ENCODE measurements around the gene GRB10. TPM values are rescaled to one million over a fixed set of nuclear protein-coding genes. Genes with fewer than 3 reads are reported as not detected.
"Not testable (repeated sequence)": the region's sequence is repeated elsewhere in the genome, so short reads cannot be mapped to it uniquely, and the experiment has no call there.

GRB10 gene
- polyA plus RNA-seq, 1 donor = 13.4 TPM

DNA sequence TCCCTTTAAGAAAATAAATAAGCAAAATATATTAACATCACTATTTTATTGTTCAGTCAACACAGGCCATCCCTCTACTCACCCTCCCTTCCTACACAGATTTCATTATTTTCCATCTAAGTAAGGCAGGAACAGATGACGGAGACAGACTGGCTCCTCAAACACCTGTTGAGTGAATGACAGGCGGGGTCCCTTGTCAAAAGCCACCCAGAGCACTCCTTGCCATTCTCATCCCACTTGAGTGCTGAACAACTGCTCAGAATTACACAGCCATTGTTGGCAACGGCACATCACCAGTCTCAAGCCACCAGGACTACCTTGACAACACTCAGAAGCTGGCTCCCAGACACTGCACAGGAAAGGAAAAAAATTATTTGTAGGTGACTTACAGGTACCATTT is 3.3 kb downstream of the GRB10 start:
- no peak for DNase-seq (ENCODE audit: low read depth)

- no peak for DNase-seq (ENCODE audit: low read depth)
Observed at GRCh38 chr7:50778189-50778588, 4.5 kb downstream of the GRB10 start.

DNA sequence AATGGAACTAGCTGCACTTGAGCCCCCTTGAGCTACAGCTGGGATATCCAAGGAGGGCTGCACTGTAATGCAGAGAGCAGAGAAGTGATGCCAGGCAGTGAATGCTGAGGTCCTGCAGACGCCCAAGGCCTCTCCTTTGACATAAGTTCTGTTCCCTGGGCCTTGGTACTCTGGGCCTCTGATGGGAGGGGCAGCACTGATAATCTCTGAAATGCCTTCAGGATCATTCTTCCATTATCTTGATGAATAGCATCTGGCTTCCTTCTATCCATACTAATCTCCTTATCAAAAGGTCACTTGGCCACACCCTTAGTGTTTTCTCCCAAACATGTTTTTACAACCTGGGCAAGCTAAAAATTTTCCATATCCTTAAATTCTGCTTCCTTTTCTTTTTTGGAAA is 6.9 kb downstream of the GRB10 start:
- no peak for DNase-seq (ENCODE audit: low read depth)

DNA sequence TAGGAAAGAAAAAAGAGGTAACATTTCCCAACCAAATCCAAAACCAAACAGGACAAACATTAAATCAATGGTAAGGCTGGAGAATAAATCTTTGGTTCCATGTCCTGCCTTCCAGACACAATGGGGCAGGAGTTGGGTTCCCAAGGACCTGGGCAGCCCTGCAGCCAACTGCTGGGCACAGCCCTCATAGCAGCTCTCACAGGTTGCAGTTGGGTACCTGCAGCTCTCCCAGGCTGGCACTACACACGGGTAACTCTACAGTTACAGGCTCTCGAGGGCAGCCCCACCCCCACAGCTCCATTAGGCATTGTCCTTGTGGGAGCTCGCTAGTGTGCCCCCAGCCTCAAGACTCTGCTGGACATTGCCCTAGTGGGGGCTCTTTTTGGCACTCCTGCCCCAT is 7.5 kb downstream of the GRB10 start:
- DNase-seq (ENCODE audit: low read depth) = no peak

GRCh38 chr7:50774319-50774718 is 8.4 kb downstream of the GRB10 start:
- no peak for DNase-seq (ENCODE audit: low read depth)

DNA sequence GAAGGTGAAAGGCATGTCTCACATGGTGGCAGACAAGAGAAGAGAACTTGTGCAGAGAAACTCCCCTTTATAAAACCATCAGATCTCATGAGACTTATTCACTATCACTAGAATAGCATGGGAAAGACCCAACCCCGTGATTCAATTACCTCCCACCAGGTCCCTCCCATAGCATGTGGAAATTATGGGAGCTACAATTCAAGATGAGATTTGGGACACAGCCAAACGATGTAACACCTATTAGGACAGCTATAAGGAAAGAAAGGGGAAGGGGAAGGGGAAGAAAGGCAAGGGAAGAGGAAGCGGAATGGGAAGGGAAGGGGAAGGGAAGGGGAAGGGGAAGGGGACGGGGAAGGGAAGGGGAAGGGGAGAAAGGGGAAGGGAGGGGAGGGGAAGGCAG is 9.6 kb downstream of the GRB10 start:
- DNase-seq (ENCODE audit: low read depth) = not testable (repeated sequence)

GRCh38 chr7:50771120-50772002 is 11.3 kb downstream of the GRB10 start:
- DNase-seq (ENCODE audit: low read depth) = no peak

DNA sequence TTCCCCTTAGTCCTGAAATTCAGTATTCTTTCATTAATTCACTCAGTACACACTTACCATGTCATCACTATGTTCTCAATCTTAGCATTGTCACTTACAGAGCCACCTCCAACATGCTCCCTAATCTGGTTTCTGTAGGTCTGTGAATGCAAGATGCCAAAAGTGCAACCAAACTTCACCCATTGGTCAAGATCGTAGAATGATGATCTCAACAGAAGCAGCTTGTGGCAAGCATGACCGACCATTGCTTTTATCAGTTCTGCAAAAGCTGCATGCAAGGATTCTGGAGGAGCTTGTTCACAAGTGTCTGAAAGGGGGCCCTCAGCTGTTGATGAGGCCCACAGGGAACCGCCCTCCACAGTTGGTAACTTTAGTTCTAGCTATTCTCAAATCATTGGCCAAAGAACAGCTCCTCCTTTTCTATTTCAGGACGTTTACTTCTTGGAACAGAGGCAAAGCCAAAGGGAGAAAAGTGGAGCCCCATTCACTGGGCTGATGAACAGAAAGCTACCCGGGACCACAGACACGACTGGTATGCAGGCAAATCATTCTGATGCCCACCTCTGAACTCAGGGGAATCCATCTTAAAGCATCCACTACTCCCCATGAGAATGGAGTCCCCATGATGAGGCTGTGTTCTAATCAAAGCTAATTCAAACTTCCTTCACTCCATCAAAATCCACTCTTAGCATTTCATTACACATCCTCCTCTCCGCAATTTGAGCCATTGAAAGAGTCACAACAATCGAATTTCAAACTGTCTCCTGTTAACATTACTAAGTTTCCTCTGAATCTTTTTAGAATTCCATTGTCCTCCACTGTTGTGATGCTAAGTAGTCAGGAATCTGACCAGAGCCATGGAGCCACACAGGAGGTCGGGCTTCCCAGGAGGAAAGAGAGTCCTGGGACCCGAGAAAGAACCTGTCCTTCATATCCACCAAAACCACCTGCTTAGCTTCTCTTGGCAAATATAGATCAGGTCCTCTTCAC is 13.9 kb downstream of the GRB10 start:
- DNase-seq (ENCODE audit: low read depth) = no peak

DNA sequence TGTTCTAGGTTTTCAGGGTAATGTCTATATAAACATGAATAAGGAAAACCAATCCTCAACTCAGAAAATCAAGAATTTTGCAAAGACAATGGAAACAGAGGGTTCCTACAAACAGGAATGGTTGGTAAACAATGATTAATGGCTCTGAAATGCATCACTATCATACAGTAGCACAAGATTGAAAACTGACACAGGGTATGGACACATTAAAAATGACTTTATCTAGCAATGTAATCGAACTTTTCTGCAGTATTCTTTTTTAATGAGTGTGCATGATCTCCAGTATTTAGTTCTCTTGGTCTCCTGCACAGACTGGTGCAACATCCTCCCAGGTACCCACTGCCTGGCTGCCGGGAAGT is 15.9 kb downstream of the GRB10 start:
- no peak for DNase-seq (ENCODE audit: low read depth)

- DNase-seq (ENCODE audit: low read depth) = no peak
Observed at GRCh38 chr7:50766106-50766848, 16.4 kb downstream of the GRB10 start.

DNA sequence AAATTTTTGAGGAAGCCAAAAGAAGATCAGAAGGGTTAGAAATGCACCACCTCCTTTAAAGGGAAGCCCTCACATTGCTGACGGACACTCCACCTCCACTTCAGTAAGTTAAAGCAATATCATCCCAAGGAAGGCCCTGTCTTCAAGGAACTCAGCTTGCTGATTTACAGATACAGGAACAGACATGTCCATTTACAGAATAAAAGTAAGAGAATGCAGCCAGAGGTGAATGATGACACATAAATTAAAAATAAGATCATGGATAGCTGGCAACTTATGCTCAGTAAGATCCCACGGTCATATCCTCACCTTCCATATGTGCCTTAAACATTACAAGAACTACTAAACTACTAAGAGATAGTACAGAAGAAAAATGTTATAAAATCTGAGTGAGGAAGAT is 20.4 kb downstream of the GRB10 start:
- no peak for DNase-seq (ENCODE audit: low read depth)

- no peak for DNase-seq (ENCODE audit: low read depth)
Observed at GRCh38 chr7:50761713-50762112, 21.0 kb downstream of the GRB10 start.

DNA sequence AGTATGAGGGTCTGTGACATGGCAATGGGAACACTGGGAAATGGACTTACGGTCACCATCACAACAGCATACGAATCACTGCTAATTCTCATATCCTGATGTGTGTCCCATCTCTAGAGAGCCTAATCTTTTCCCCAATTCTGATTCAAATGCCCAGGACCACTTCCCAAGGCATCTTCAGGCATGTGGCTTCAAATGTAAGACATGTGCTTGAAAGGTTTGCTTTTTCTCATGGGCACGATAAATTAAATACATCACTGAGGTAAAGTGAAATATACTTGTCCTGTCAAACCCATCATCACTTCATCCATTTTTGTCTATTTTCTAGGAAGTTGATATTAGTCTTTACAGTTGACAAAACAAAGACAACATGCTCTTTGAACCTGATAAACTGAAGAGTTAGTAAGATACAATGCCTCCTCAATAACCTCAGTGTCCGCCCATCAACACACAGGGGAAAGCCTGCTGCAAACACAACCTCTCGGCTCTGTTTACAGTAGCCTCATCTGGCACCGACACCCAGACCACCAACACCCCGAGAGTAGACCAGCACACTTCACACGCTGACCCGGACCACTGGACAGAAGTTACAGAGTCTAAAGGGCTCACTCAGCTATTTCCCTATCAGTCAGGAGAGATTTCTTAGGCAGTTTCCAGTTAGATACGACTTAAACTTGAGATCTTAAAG is 24.8 kb downstream of the GRB10 start:
- no peak for DNase-seq (ENCODE audit: low read depth)

DNA sequence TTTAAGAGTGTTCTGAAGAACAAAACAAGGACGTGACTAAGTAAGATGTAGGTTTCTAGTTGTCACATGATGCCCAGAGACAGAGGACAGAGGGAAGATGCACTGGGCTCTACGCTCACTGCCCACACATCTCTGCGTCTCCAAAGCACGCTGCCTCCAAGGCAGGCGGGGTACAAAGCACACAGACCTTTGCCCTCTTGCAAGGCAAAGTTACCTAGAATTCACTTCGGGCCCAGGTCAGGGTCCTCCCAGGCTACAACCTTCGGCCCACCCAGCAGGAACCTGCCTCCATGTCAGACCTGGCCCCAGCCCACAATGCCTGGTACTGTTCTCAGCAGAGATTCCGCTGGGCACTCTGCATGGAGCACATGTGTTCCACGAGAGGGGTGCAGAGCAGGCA is 26.5 kb downstream of the GRB10 start:
- no peak for DNase-seq (ENCODE audit: low read depth)

DNA sequence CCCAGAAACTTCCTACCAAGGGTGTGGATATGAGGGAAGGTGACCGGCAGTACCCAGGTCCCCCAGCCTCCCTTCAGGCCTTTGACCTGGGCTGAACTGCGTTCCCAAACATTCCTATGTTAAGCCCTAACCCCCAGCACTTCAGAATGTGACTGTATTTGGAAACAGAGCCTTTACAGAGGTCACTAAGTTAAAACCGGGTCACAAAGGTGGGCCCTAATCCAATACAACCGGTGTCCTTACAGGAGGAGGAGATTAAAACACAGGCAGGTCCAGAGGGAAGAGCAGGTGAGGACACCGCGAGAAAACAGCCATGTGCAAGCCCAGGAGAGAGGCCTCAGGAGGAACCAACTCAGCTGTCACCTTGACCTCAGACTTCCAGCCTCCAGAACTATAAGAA is 28.0 kb downstream of the GRB10 start:
- DNase-seq (ENCODE audit: low read depth) = no peak

DNA sequence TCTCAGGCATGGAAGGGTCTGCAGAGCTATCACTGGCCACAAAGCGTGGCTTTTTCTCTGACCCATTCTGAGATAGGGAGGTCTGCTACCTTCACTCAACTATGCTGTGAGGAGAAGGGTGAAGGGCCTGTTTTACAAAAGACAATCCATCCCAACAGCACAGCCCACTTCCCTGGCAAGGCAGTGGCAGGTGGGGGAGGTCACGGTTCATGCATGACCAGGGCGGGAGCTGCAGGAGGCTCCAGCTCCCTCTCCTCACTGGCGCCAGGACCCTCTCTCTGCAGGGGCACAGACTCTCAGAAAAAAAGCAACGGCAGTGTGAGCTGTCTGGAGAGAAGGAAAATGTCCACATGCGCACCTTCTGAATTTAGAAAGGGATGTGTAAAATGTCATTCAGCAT is 28.5 kb downstream of the GRB10 start:
- DNase-seq (ENCODE audit: low read depth) = no peak

- no peak for DNase-seq (ENCODE audit: low read depth)
Observed at GRCh38 chr7:50752422-50752821, 30.3 kb downstream of the GRB10 start.

DNA sequence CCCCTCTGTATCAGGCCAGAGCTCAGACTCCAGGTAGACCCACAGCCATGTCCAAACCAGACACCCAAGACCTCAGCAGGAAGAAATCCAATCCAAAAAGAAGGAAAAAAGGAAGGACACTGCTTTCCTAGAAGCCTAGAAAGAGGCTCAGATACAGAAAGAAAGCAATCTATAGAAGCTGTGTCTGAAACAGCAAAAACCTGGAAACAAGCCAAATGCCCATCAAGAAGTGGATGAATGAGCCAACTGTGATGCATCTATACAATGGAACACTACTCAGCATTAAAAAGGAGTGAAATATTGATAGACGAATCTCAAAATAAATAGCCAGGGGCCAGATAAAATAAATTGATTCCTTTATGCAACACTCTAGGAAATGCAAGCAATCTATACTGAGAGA is 31.6 kb downstream of the GRB10 start:
- no peak for DNase-seq (ENCODE audit: low read depth)

DNA sequence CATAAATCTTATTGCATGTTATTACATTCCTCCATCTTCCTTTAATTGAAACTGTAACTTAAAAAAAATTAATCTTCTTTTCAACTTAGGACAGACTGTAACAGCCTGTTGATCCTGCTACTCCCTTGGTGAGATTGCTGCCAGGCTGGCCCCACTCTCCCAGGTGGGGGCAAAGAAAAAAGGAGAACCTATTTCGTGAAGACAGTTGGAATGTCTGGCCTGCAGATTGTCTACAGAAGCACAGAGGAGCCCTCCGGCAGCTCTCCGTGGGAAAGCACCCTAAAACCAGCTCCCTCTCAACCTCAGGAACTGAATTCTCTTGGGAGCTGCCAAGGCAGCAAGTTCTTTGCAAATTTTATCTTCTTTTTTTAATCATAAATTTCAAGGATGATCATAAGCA is 32.8 kb downstream of the GRB10 start:
- no peak for DNase-seq (ENCODE audit: low read depth)

GRCh38 chr7:50748472-50748871 is 34.2 kb downstream of the GRB10 start:
- no peak for DNase-seq (ENCODE audit: low read depth)

DNA sequence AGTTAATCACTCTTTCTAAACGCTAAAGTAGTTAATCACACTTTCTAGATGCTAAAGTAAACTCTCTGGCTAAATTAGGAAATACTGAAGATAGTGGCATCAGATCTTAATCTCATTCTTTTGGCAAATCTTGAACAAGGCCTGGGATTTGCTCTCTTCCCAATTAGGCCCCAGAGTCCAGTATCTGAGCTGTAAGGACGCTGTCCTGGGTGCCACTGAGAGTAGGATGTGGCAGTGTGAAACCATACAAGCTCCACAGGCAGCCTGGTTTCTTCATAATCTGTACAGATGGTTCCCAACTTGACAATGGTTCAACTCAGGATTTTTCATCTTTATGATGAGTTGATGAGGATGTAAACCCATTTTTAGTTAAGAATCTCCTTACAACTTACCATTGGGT is 36.9 kb downstream of the GRB10 start:
- no peak for DNase-seq (ENCODE audit: low read depth)

Data from forelimb muscle (tissue), 1 donor.